HEK293 (cell line): Measurements from ENCODE around the gene MPO.

Experiments
- CTCF ChIP-seq: fragments of 450-650 bp; formaldehyde crosslinking; IDR thresholded peaks from 2 replicates; pipeline ENCODE4 v1.5.1; 2016; ENCODE audit warnings: missing biosample characterization, missing genetic modification characterization
- ZNF157 ChIP-seq: fragments of 450-650 bp; formaldehyde crosslinking; IDR thresholded peaks from 2 replicates; pipeline ENCODE4 v1.5.1; 2016; ENCODE audit warnings: missing biosample characterization, missing genetic modification characterization
- ZNF391 ChIP-seq: fragments of 450-650 bp; formaldehyde crosslinking; IDR thresholded peaks from 2 replicates; pipeline ENCODE4 v1.5.1; 2016; ENCODE audit warnings: low read depth, missing biosample characterization, missing genetic modification characterization, borderline replicate concordance
- ZNF488 ChIP-seq: fragments of 450-650 bp; formaldehyde crosslinking; IDR thresholded peaks from 2 replicates; pipeline ENCODE4 v1.5.1; 2016; ENCODE audit warnings: missing biosample characterization, missing genetic modification characterization

DNA sequence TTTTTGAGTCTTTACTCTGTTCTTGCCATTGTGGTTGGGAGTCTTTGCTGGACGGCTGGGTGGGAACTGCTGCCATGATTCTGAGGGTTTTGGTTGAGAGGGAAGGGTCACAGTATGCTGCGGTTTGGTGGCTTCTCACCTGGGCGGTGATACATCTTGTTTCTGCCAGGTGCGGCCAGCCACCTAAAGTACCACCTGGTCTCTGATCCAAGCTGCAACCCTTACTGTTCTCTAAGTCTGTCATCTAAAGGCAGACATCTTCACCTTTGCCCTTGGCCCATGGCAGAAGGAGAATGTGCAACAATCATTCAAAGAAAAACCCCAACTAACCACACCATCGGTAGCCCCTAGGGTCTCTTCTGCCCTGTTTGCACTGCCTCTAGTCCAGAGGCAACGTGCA is 19.6 kb upstream of the MPO start:
- no peak for TF ChIP-seq CTCF (tag by site-specific recombination)
- no peak for TF ChIP-seq ZNF391 (tag by site-specific recombination)
- TF ChIP-seq ZNF488 (tag by site-specific recombination), result no peak
- no peak for TF ChIP-seq ZNF157
